GM12878 (cell line): ENCODE data around the gene RHCE. TPM values are rescaled to one million over a fixed set of nuclear protein-coding genes. Genes with fewer than 3 reads are reported as not detected.

Experiments
- ATAC-seq: fragments of 200-7000 bp; cut with Tn5 transposase; 3 replicates; pipeline ENCODE4 v1.9.1; 2020; ENCODE audit warnings: mild to moderate bottlenecking, moderate library complexity
- BruUV-seq: library from RNA; stranded (reverse); fragments of 400-500 nt; replicated peaks from 2 replicates; lab custom pipeline; 2021; lab: Mats Ljungman, UMichigan
- CTCF ChIA-PET: fragments of 300-600 bp; sonication (Branson Sonifier 250); formaldehyde crosslinking; extraction: SDS; loops from one replicate; lab custom pipeline; 2021; ENCODE audit warnings: inconsistent platforms; lab: Yijun Ruan, JAX
- POLR2A ChIA-PET: fragments of 350-600 bp; formaldehyde crosslinking; extraction: SDS; loops from one replicate; lab custom pipeline; 2021; ENCODE audit warnings: inconsistent platforms; lab: Charles Lee
- RAD21 ChIA-PET: fragments of 300-600 bp; sonication (Branson Sonifier 250); formaldehyde crosslinking; loops from one replicate; lab custom pipeline; 2023; ENCODE audit warnings: antibody characterized with exemption; ENCODE audit not compliant: unreplicated experiment; lab: Charles Lee
- SMC1A ChIA-PET: fragments of 300-600 bp; sonication (Branson Sonifier 250); formaldehyde crosslinking; loops from one replicate; lab custom pipeline; 2023; ENCODE audit not compliant: unreplicated experiment, uncharacterized antibody; lab: Charles Lee
- DNase-seq: peaks from one replicate; pipeline ENCODE4 v3.0.0-alpha.2; 2011; ENCODE audit warnings: low read depth, low spot score
- FAIRE-seq: peaks from 3 replicates; lab custom pipeline; 2011; peaks lifted over from hg19 to GRCh38; lab: Jason Lieb, UNC
- H2AFZ ChIP-seq: 2 replicates; pipeline ENCODE4 v1.6.0; 2011; ENCODE audit warnings: low read depth, low read length, control low read depth; ENCODE audit not compliant: control insufficient read depth
- H3K27ac ChIP-seq: 2 replicates; pipeline ENCODE4 v1.5.1; 2011; ENCODE audit warnings: control low read depth; ENCODE audit not compliant: control insufficient read depth, insufficient read depth
- H3K27me3 ChIP-seq, 2 experiments: replicated peaks in 1 of 2; 2 replicates each; pipeline versions ENCODE4 v1.6.0 to v1.6.1; 2011; ENCODE audit warnings: low read length in 1 of 2; ENCODE audit not compliant: control insufficient read depth in 2 of 2, insufficient read depth in 2 of 2
- H3K36me3 ChIP-seq, 2 experiments: 2 replicates each; pipeline ENCODE4 v1.5.1; 2011; ENCODE audit warnings: low read length in 1 of 2; ENCODE audit not compliant: control insufficient read depth in 2 of 2, insufficient read depth in 2 of 2
- H3K4me1 ChIP-seq: 2 replicates; pipeline ENCODE4 v1.6.1; 2011; ENCODE audit warnings: mild to moderate bottlenecking, low read length, moderate library complexity, mixed read lengths; ENCODE audit not compliant: control insufficient read depth, insufficient read depth
- H3K4me2 ChIP-seq: 2 replicates; pipeline ENCODE4 v1.6.0; 2011; ENCODE audit warnings: control low read depth; ENCODE audit not compliant: control insufficient read depth, insufficient read depth
- H3K4me3 ChIP-seq: fragments of 200-600 bp; sonication (generic); 2 replicates; pipeline ENCODE4 v1.5.1; 2016
- H3K79me2 ChIP-seq: 2 replicates; pipeline ENCODE4 v1.6.0; 2011; ENCODE audit warnings: low read length; ENCODE audit not compliant: control insufficient read depth, insufficient read depth
- H3K9ac ChIP-seq: 2 replicates; pipeline ENCODE4 v1.8.0; 2011; ENCODE audit warnings: low read length, control low read depth, mixed read lengths; ENCODE audit not compliant: control insufficient read depth, insufficient read depth
- H3K9me3 ChIP-seq: replicated peaks from 3 replicates; pipeline ENCODE4 v1.5.1; 2011; ENCODE audit warnings: mild to moderate bottlenecking, low read length; ENCODE audit not compliant: control insufficient read depth, insufficient read depth
- H4K20me1 ChIP-seq: 2 replicates; pipeline ENCODE4 v1.6.0; 2011; ENCODE audit not compliant: control insufficient read depth, insufficient read depth
- BCL3 ChIP-seq: IDR thresholded peaks from 2 replicates; pipeline ENCODE4 v1.6.1; 2011; ENCODE audit warnings: borderline replicate concordance, low read depth, mild to moderate bottlenecking, moderate library complexity, low read length; ENCODE audit not compliant: insufficient read depth, poor library complexity, severe bottlenecking
- RFX5 ChIP-seq: IDR thresholded peaks from 2 replicates; pipeline ENCODE4 v1.6.1; 2011; ENCODE audit warnings: low read depth, low read length, improper control_type of control experiment
- USF2 ChIP-seq: IDR thresholded peaks from 2 replicates; pipeline ENCODE4 v1.6.1; 2011; ENCODE audit warnings: low read depth, low read length, improper control_type of control experiment, borderline replicate concordance
- in situ Hi-C: fragments of 300-500 bp; cut with MboI; formaldehyde crosslinking; loops from 9 replicates; pipeline ENCODE4 v1.14.3; 2018; ENCODE audit warnings: mixed read lengths
- intact Hi-C: fragments of 100-400 bp; cut with micrococcal nuclease; formaldehyde crosslinking; loops from one replicate; pipeline ENCODE4 v1.14.2; 2022; ENCODE audit not compliant: unreplicated experiment
- polyA plus RNA-seq, 11 experiments: library from polyadenylated mRNA; depleted of rRNA in 4 of 11; unstranded in 6 of 11; stranded (reverse) in 5 of 11; fragments of >200 nt; fragmentation: Nextera tagmentation in 4 of 11; fragmentation: Illumina TruSeq in 1 of 11; extraction: Ambion mirVana in 4 of 11; extraction: Trizol in 1 of 11; gene quantifications; 1 replicate in 1 of 11; 2 replicates in 10 of 11; pipeline versions ENCODE4 v1.2.1 to v1.2.3, GENCODE V29; 2011 to 2016; ENCODE audit warnings: inconsistent platforms in 2 of 11, missing spikeins in 2 of 11, low read depth in 1 of 11
- total RNA-seq, 4 experiments: library from RNA; depleted of rRNA in 3 of 4; stranded (reverse); fragments of >200 nt in 3 of 4; fragmentation: Illumina TruSeq in 1 of 4; extraction: Trizol in 1 of 4; gene quantifications; 2 replicates each; pipeline versions ENCODE4 v1.2.1 to v1.2.3, GENCODE V29; 2013 to 2021

RHCE gene
- total and polyA plus RNA-seq, 10 of the 15 experiments (the other 5 are each of a cell fraction or from before 2014, with no cell fraction given), result 0.06 to 0.41 (median 0.22) TPM; not detected in 2

GRCh38 chr1:25468033-25468432 lies 47.4 kb upstream of the RHCE start:
- no TSS peak for BruUV-seq
- intact Hi-C loops, result no loop called here
- Histone ChIP-seq H3K79me2 (peaks cover 4% of the 10 kb centered on the region), H3K4me3 (no peak overlapping the region), H4K20me1 (no peaks in the 10 kb centered on the region), H3K9me3 (no peaks in the 10 kb centered on the region), H2AFZ (no peak overlapping the region), H3K4me2 (no peak overlapping the region), H3K27me3 (no peaks in the 10 kb centered on the region), H3K9ac (no peak overlapping the region), H3K36me3 (no peaks in the 10 kb centered on the region; a peak in 1 of 4 replicates)
- POLR2A ChIA-PET, result interaction anchor here (0.6 to 2.4 kb wide), 9 partner anchors 10 to 43 kb away, joined by 3 to 17 read pairs (median 4); no protein-coding TSS in a partner anchor
- RAD21 ChIA-PET, result interaction anchor here (0.7 to 2.0 kb wide), 9 partner anchors 8 to 36 kb away, joined by 3 to 6 read pairs (median 4); no protein-coding TSS in a partner anchor
- in situ Hi-C loops, result no loop called here
- SMC1A ChIA-PET, result interaction anchor here (0.7 to 6.2 kb wide), 9 partner anchors 9 to 140 kb away, joined by 3 to 52 read pairs (median 4); no protein-coding TSS in a partner anchor
- CTCF ChIA-PET, result interaction anchor here (0.6 to 2.3 kb wide), 7 partner anchors 8 to 36 kb away, joined by 3 to 9 read pairs (median 4); no protein-coding TSS in a partner anchor
- TF ChIP-seq RFX5 (no peak), BCL3 (no peak), USF2 (no peak)
- TF ChIP-seq, all 136 proteins: peak for 0
- no peak for ATAC-seq
- FAIRE-seq, result no peak
- Histone ChIP-seq H3K27ac (no peak overlapping the region), H3K4me1 (peaks cover 6% of the 10 kb centered on the region)
- DNase-seq, result no peak
